Esophagus muscularis mucosa (tissue), 3 donors: ENCODE measurements around the gene KIN.

Experiments used
- CTCF ChIP-seq, 3 experiments: fragments of 200-600 bp in 2 of 3; fragments of 450-650 bp in 1 of 3; sonication (generic) in 2 of 3; IDR thresholded peaks; one replicate each; pipeline ENCODE4 v1.5.1; 2017 to 2019; ENCODE audit warnings: antibody characterized with exemption in 3 of 3, mild to moderate bottlenecking in 2 of 3, moderate library complexity in 1 of 3
- POLR2A ChIP-seq: fragments of 450-650 bp; IDR thresholded peaks from one replicate; pipeline ENCODE4 v1.6.1; 2017; ENCODE audit warnings: antibody characterized with exemption, moderate library complexity, mild to moderate bottlenecking, low read depth

GRCh38 chr10:7797582-7797981, 9.8 kb upstream of the KIN start:
- no peak for TF ChIP-seq CTCF (IDR thresholded peaks at IDR 0.05)
- no peak for TF ChIP-seq POLR2A
